H1 (cell line): Measurements from ENCODE around the gene GID4. TPM values are rescaled to one million over a fixed set of nuclear protein-coding genes. Genes with fewer than 3 reads are reported as not detected.

Experiments
- CTCF ChIA-PET: fragments of 300-600 bp; sonication (Branson Sonifier 250); formaldehyde crosslinking; loops from one replicate; lab custom pipeline; 2021; ENCODE audit not compliant: partially characterized antibody; lab: Charles Lee
- POLR2A ChIA-PET: fragments of 300-600 bp; sonication (Branson Sonifier 250); formaldehyde crosslinking; loops from one replicate; lab custom pipeline; 2021; ENCODE audit warnings: inconsistent platforms; ENCODE audit not compliant: partially characterized antibody; lab: Charles Lee
- DNase-seq, 2 experiments: peaks; one replicate each; pipeline versions ENCODE4 v3.0.0 to v3.0.0-alpha.2; 2010 to 2022; ENCODE audit warnings: low spot score in 2 of 2, low read depth in 1 of 2, mixed read lengths in 1 of 2
- FAIRE-seq: peaks from 2 replicates; lab custom pipeline; 2011; peaks lifted over from hg19 to GRCh38; lab: Jason Lieb, UNC
- H2AFZ ChIP-seq: 2 replicates; pipeline ENCODE4 v1.8.1; 2012; ENCODE audit warnings: low read length, inconsistent platforms
- H2AK5ac ChIP-seq: 2 replicates; pipeline ENCODE4 v1.6.1; 2013; ENCODE audit warnings: low read depth, low read length
- H2BK120ac ChIP-seq: replicated peaks from 2 replicates; pipeline ENCODE3; 2013; ENCODE audit warnings: low read depth, low read length, inconsistent platforms
- H2BK12ac ChIP-seq: 2 replicates; pipeline ENCODE4 v1.6.1; 2013; ENCODE audit warnings: low read depth, low read length
- H2BK15ac ChIP-seq: 2 replicates; pipeline ENCODE4 v1.6.1; 2013; ENCODE audit warnings: low read length
- H2BK20ac ChIP-seq: 2 replicates; pipeline ENCODE4 v1.6.1; 2013; ENCODE audit warnings: low read length
- H2BK5ac ChIP-seq: 2 replicates; pipeline ENCODE4 v1.6.1; 2013; ENCODE audit warnings: low read depth, low read length
- H3K14ac ChIP-seq: 2 replicates; pipeline ENCODE4 v1.6.1; 2013; ENCODE audit warnings: inconsistent platforms; ENCODE audit not compliant: insufficient read length
- H3K18ac ChIP-seq: 2 replicates; pipeline ENCODE4 v1.6.1; 2013; ENCODE audit warnings: low read length; ENCODE audit errors: extremely low read depth
- H3K23ac ChIP-seq: 2 replicates; pipeline ENCODE4 v1.6.1; 2013; ENCODE audit warnings: inconsistent platforms; ENCODE audit not compliant: insufficient read length
- H3K23me2 ChIP-seq: 2 replicates; pipeline ENCODE4 v1.6.1; 2013; ENCODE audit warnings: low read depth, low read length
- H3K27ac ChIP-seq: 2 replicates; pipeline ENCODE4 v1.6.1; 2011; ENCODE audit warnings: low read depth, low read length, inconsistent platforms
- H3K27me3 ChIP-seq, 4 experiments: replicated peaks in 1 of 4; 1 replicate in 1 of 4; 2 replicates in 3 of 4; pipeline versions ENCODE4 v1.6.1 to v1.8.1; 2011 to 2013; ENCODE audit warnings: low read length in 3 of 4, mild to moderate bottlenecking in 3 of 4, inconsistent platforms in 2 of 4, mixed read lengths in 2 of 4, moderate library complexity in 1 of 4; ENCODE audit not compliant: control insufficient read depth in 3 of 4, insufficient read depth in 3 of 4; ENCODE audit errors: extremely low read depth in 1 of 4
- H3K36me3 ChIP-seq, 4 experiments: 2 replicates each; pipeline versions ENCODE4 v1.6.1 to v1.8.1; 2011 to 2013; ENCODE audit warnings: mild to moderate bottlenecking in 4 of 4, low read length in 3 of 4, moderate library complexity in 2 of 4, control low read depth in 1 of 4, inconsistent platforms in 1 of 4; ENCODE audit not compliant: insufficient read depth in 4 of 4, control insufficient read depth in 2 of 4
- H3K4ac ChIP-seq: replicated peaks from 2 replicates; pipeline ENCODE3; 2013; ENCODE audit warnings: low read length, low read depth, mixed read lengths, inconsistent platforms; ENCODE audit not compliant: insufficient read length
- H3K4me1 ChIP-seq, 4 experiments: replicated peaks in 1 of 4; 1 replicate in 1 of 4; 2 replicates in 3 of 4; pipeline versions ENCODE4 v1.6.1 to v1.8.1; 2011 to 2013; ENCODE audit warnings: low read length in 3 of 4, inconsistent platforms in 2 of 4, mixed read lengths in 1 of 4; ENCODE audit not compliant: insufficient read depth in 4 of 4, control insufficient read depth in 3 of 4
- H3K4me2 ChIP-seq, 2 experiments: 2 replicates each; pipeline versions ENCODE4 v1.6.1 to v1.8.1; 2011 to 2013; ENCODE audit warnings: low read depth in 2 of 2, low read length in 2 of 2, control low read depth in 1 of 2, inconsistent platforms in 1 of 2, mild to moderate bottlenecking in 1 of 2; ENCODE audit not compliant: insufficient read depth in 1 of 2
- H3K4me3 ChIP-seq, 4 experiments: fragments of 200-600, 300-600 bp in 1 of 4; sonication (generic), shearing (Covaris generic), sonication (Bioruptor Twin) in 1 of 4; 2 replicates each; pipeline versions ENCODE4 v1.5.1 to v1.8.1; 2011 to 2016; ENCODE audit warnings: low read length in 4 of 4, low read depth in 3 of 4, control low read depth in 2 of 4, inconsistent platforms in 2 of 4, mild to moderate bottlenecking in 2 of 4, mixed read lengths in 1 of 4, moderate library complexity in 1 of 4; ENCODE audit not compliant: insufficient read depth in 2 of 4; ENCODE audit errors: extremely low read depth in 1 of 4
- H3K56ac ChIP-seq: replicated peaks from 2 replicates; pipeline ENCODE3; 2013; ENCODE audit warnings: low read depth, mild to moderate bottlenecking, mixed read lengths, low read length, inconsistent platforms; ENCODE audit not compliant: insufficient read length
- H3K79me1 ChIP-seq: 2 replicates; pipeline ENCODE4 v1.6.1; 2013; ENCODE audit warnings: low read depth, low read length, control low read depth
- H3K79me2 ChIP-seq, 2 experiments: 2 replicates each; pipeline versions ENCODE4 v1.6.1 to v1.8.1; 2012 to 2013; ENCODE audit warnings: low read length in 2 of 2, mild to moderate bottlenecking in 2 of 2, inconsistent platforms in 1 of 2; ENCODE audit not compliant: insufficient read depth in 2 of 2, control insufficient read depth in 1 of 2
- H3K9ac ChIP-seq, 4 experiments: replicated peaks in 1 of 4; 1 replicate in 1 of 4; 2 replicates in 3 of 4; pipeline versions ENCODE4 v1.6.1 to v1.8.1; 2011 to 2013; ENCODE audit warnings: low read depth in 3 of 4, low read length in 3 of 4, control low read depth in 2 of 4, mild to moderate bottlenecking in 2 of 4, moderate library complexity in 2 of 4, inconsistent platforms in 1 of 4; ENCODE audit errors: extremely low read depth in 1 of 4
- H3K9me3 ChIP-seq, 2 experiments: 2 replicates each; pipeline versions ENCODE4 v1.6.1 to v1.8.1; 2012 to 2013; ENCODE audit warnings: mild to moderate bottlenecking in 2 of 2, moderate library complexity in 2 of 2, control low read depth in 1 of 2, inconsistent platforms in 1 of 2, low read depth in 1 of 2, low read length in 1 of 2, mixed read lengths in 1 of 2; ENCODE audit not compliant: insufficient read depth in 2 of 2
- H4K20me1 ChIP-seq, 2 experiments: replicated peaks in 1 of 2; 2 replicates each; pipeline versions ENCODE3 to v1.8.1; 2011 to 2013; ENCODE audit warnings: inconsistent platforms in 2 of 2, low read length in 2 of 2, mild to moderate bottlenecking in 1 of 2; ENCODE audit not compliant: insufficient read depth in 2 of 2, control insufficient read depth in 1 of 2
- H4K5ac ChIP-seq: 2 replicates; pipeline ENCODE4 v1.6.1; 2013; ENCODE audit warnings: low read length, low read depth, mixed read lengths, inconsistent platforms; ENCODE audit not compliant: insufficient read length
- H4K8ac ChIP-seq: 2 replicates; pipeline ENCODE4 v1.8.0; 2013; ENCODE audit warnings: mild to moderate bottlenecking, moderate library complexity, low read length, inconsistent platforms; ENCODE audit not compliant: insufficient read depth; ENCODE audit errors: extremely low read depth
- H4K91ac ChIP-seq: replicated peaks from 2 replicates; pipeline ENCODE3; 2013; ENCODE audit warnings: low read length, mixed read lengths, inconsistent platforms; ENCODE audit not compliant: insufficient read length
- BACH1 ChIP-seq: IDR thresholded peaks from 2 replicates; pipeline ENCODE4 v1.6.1; 2012; ENCODE audit warnings: low read length, improper control_type of control experiment
- POLR2AphosphoS5 ChIP-seq: IDR thresholded peaks from 2 replicates; pipeline ENCODE4 v1.6.1; 2011; ENCODE audit warnings: low read depth, low read length
- WGBS, 2 experiments: shearing (Covaris generic) in 1 of 2; methylation state at CpG; one replicate each; pipeline versions ENCODE4 v1.1.6 to v1.1.7; 2013 to 2015; ENCODE audit warnings: low lambda C conversion rate in 2 of 2, mixed read lengths in 2 of 2, inconsistent platforms in 1 of 2, low coverage in 1 of 2, missing lambda C conversion rate in 1 of 2; ENCODE audit not compliant: insufficient replicate concordance in 2 of 2, insufficient coverage in 1 of 2, insufficient read length in 1 of 2; ENCODE audit errors: extremely low coverage in 1 of 2, missing lambda C conversion rate in 1 of 2; 5-methylcytosine and 5-hydroxymethylcytosine counted together
- polyA plus RNA-seq, 7 experiments: library from polyadenylated mRNA; depleted of rRNA in 3 of 7; stranded (reverse) in 5 of 7; unstranded in 2 of 7; fragments of >200 nt in 5 of 7; fragments of 200-250 nt in 2 of 7; gene quantifications; 1 replicate in 5 of 7; 2 replicates in 1 of 7; 4 replicates in 1 of 7; pipeline versions ENCODE4 v1.2.1 to v1.2.3, GENCODE V29; 2011 to 2013; ENCODE audit warnings: missing spikeins in 2 of 7, mixed read lengths in 2 of 7
- total RNA-seq: library from RNA; stranded (reverse); fragmentation: NEBNext Ultra II Directional; extraction: Animal tissue kit (Norgen Biotek cat#: 25700); gene quantifications from 2 replicates; pipeline ENCODE4 v1.2.1, GENCODE V29; 2021
- TF ChIP-seq, protein P1 (sequence below): IDR thresholded peaks from 2 replicates; pipeline ENCODE4 v1.6.1; 2011; ENCODE audit warnings: low read depth, mild to moderate bottlenecking, low read length; ENCODE audit not compliant: insufficient read depth

The GID4 gene
- total and polyA plus RNA-seq, 2 of the 8 experiments (the other 6 are each of a cell fraction or from before 2014, with no cell fraction given), result 5.6 to 15.0 TPM

DNA sequence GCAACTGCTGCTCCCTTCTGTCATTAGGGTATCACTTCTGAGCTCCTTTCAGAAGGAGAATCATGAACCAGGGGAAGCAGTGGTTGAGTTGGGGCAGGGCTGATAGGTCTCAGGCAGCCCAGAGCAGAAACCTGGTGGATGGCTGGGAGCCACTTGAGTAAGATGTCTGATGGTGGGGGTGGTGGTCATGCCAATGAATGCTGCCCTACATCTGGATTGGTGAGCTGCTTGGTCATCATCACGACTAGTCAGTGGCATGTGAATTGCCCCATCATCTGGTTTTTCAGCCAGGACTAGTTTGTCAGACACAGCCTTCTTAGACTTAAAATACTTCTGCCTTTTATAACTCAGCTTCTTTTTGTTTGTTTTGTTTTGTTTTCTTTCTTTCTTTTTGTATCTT, 2.6 kb downstream of the GID4 start:
- Histone ChIP-seq H2BK120ac (no peak overlapping the region), H3K56ac (no peak overlapping the region), H3K27me3 (peaks cover 0 to 6% (median 3%) of the 10 kb centered on the region in 4 experiments; a peak in 2 of 7 replicates), H4K20me1 (peaks cover 4 to 5% of the 10 kb centered on the region in 2 experiments), H3K9me3 (no peaks in the 10 kb centered on the region), H2BK15ac (no peak overlapping the region), H3K9ac (no peak overlapping the region), H2BK20ac (no peak overlapping the region), H3K23ac (no peak overlapping the region), H2BK12ac (no peak overlapping the region), H3K4me3 (no peak overlapping the region), H4K8ac (no peak overlapping the region), H3K36me3 (peaks cover 0 to 3% (median 0%) of the 10 kb centered on the region in 4 experiments; a peak in 1 of 8 replicates), H3K4me2 (no peak overlapping the region), H3K23me2 (peaks cover 7% of the 10 kb centered on the region), H3K18ac (no peak overlapping the region), H2AFZ (no peak overlapping the region), H3K27ac (no peak overlapping the region), H3K4ac (no peak overlapping the region), H2BK5ac (no peak overlapping the region), H3K79me2 (peaks cover 0 to 20% of the 10 kb centered on the region in 2 experiments; a peak in 1 of 4 replicates), H4K5ac (no peak overlapping the region), H4K91ac (no peak overlapping the region), H3K14ac (no peak overlapping the region), H2AK5ac (no peak overlapping the region), H3K79me1 (peaks cover 3% of the 10 kb centered on the region; the same call in 1 of the 2 replicates), H3K4me1 (peaks cover 0 to 4% (median 3%) of the 10 kb centered on the region in 4 experiments)
- FAIRE-seq (no peak), DNase-seq (no peak)
- 71% methylated on average over 1 of the region's 1 CpG; no CpG with 5 or more reads in 1 of the 2 experiments for WGBS, 2 experiments
- ChIA-PET POLR2A (interaction anchor here (0.5 to 1.2 kb wide), 2 partner anchors 25 to 121 kb away, joined by 3 read pairs; no protein-coding TSS in a partner anchor), CTCF (interaction anchor here (1.0 to 1.3 kb wide), 2 partner anchors 9 to 37 kb away, joined by 3 to 4 read pairs; no protein-coding TSS in a partner anchor)
- TF ChIP-seq, protein P1, sequence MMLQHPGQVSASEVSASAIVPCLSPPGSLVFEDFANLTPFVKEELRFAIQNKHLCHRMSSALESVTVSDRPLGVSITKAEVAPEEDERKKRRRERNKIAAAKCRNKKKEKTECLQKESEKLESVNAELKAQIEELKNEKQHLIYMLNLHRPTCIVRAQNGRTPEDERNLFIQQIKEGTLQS, result no peak
- TF ChIP-seq BACH1 (no peak), POLR2AphosphoS5 (no peak)
